BJ (cell line): ENCODE results near the gene AJAP1. TPM values are rescaled to one million over a fixed set of nuclear protein-coding genes. Genes with fewer than 3 reads are reported as not detected.

Source experiments
- CTCF ChIA-PET: fragments of 350-600 bp; formaldehyde crosslinking; extraction: SDS; loops from one replicate; lab custom pipeline; 2021; ENCODE audit warnings: antibody characterized with exemption, inconsistent platforms; lab: Yijun Ruan, JAX
- POLR2A ChIA-PET: fragments of 300-600 bp; sonication (Branson Sonifier 250); formaldehyde crosslinking; extraction: SDS; loops from one replicate; lab custom pipeline; 2021; ENCODE audit warnings: antibody characterized with exemption; lab: Charles Lee
- DNase-seq: peaks from one replicate; pipeline ENCODE4 v3.0.0-alpha.2; 2011; ENCODE audit warnings: low read depth
- H3K27me3 ChIP-seq: 2 replicates; pipeline ENCODE4 v1.6.0; 2011; ENCODE audit warnings: low read length; ENCODE audit not compliant: control insufficient read depth, insufficient read depth
- H3K36me3 ChIP-seq: 2 replicates; pipeline ENCODE4 v1.5.1; 2011; ENCODE audit warnings: low read length; ENCODE audit not compliant: control insufficient read depth, insufficient read depth
- H3K4me3 ChIP-seq: 2 replicates; pipeline ENCODE4 v1.5.1; 2011; ENCODE audit warnings: low read depth, mild to moderate bottlenecking, control low read depth, low read length
- polyA plus RNA-seq: library from polyadenylated mRNA; depleted of rRNA; stranded (reverse); fragments of >200 nt; gene quantifications from 2 replicates; pipeline ENCODE4 v1.2.3, GENCODE V29; 2011
- TF ChIP-seq, protein P1 (sequence below): IDR thresholded peaks from 2 replicates; pipeline ENCODE4 v1.5.1; 2011; ENCODE audit warnings: low read depth, mild to moderate bottlenecking, control low read depth, inconsistent platforms, low read length, moderate library complexity; ENCODE audit not compliant: insufficient read depth

Gene AJAP1
- polyA plus RNA-seq, 1 experiment, result 0.80 TPM

- ChIA-PET CTCF (no interaction called here), POLR2A (interaction anchor here (0.6 kb wide), 1 partner anchor 91 kb away, joined by 5 read pairs; no protein-coding TSS in a partner anchor)
- Histone ChIP-seq H3K36me3 (no peaks in the 10 kb centered on the region), H3K27me3 (no peaks in the 10 kb centered on the region), H3K4me3 (no peak overlapping the region)
- DNase-seq, result no peak
- TF ChIP-seq, protein P1, sequence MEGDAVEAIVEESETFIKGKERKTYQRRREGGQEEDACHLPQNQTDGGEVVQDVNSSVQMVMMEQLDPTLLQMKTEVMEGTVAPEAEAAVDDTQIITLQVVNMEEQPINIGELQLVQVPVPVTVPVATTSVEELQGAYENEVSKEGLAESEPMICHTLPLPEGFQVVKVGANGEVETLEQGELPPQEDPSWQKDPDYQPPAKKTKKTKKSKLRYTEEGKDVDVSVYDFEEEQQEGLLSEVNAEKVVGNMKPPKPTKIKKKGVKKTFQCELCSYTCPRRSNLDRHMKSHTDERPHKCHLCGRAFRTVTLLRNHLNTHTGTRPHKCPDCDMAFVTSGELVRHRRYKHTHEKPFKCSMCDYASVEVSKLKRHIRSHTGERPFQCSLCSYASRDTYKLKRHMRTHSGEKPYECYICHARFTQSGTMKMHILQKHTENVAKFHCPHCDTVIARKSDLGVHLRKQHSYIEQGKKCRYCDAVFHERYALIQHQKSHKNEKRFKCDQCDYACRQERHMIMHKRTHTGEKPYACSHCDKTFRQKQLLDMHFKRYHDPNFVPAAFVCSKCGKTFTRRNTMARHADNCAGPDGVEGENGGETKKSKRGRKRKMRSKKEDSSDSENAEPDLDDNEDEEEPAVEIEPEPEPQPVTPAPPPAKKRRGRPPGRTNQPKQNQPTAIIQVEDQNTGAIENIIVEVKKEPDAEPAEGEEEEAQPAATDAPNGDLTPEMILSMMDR, result no peak
These were observed 115.3 kb downstream of the AJAP1 start for GRCh38 chr1:4769516-4770280.

GRCh38 chr1:4770713-4771112 lies 116.3 kb downstream of the AJAP1 start:
- Histone ChIP-seq H3K4me3 (no peak overlapping the region), H3K36me3 (no peaks in the 10 kb centered on the region), H3K27me3 (no peaks in the 10 kb centered on the region)
- ChIA-PET POLR2A (no interaction called here), CTCF (no interaction called here)
- DNase-seq, result no peak
- TF ChIP-seq, protein P1, result no peak

- H3K27me3 ChIP-seq, result no peaks in the 10 kb centered on the region
- no peak for DNase-seq
- no peak overlapping the region for H3K4me3 ChIP-seq
- TF ChIP-seq, protein P1, result no peak
- POLR2A ChIA-PET, result no interaction called here
- CTCF ChIA-PET, result no interaction called here
- no peaks in the 10 kb centered on the region for H3K36me3 ChIP-seq
These were observed 116.9 kb downstream of the AJAP1 start for GRCh38 chr1:4771267-4771666.

GRCh38 chr1:4771721-4772120 lies 117.3 kb downstream of the AJAP1 start:
- Histone ChIP-seq H3K27me3 (no peaks in the 10 kb centered on the region), H3K36me3 (no peaks in the 10 kb centered on the region), H3K4me3 (no peak overlapping the region)
- ChIA-PET CTCF (no interaction called here), POLR2A (no interaction called here)
- DNase-seq, result no peak
- TF ChIP-seq, protein P1, result no peak

DNA sequence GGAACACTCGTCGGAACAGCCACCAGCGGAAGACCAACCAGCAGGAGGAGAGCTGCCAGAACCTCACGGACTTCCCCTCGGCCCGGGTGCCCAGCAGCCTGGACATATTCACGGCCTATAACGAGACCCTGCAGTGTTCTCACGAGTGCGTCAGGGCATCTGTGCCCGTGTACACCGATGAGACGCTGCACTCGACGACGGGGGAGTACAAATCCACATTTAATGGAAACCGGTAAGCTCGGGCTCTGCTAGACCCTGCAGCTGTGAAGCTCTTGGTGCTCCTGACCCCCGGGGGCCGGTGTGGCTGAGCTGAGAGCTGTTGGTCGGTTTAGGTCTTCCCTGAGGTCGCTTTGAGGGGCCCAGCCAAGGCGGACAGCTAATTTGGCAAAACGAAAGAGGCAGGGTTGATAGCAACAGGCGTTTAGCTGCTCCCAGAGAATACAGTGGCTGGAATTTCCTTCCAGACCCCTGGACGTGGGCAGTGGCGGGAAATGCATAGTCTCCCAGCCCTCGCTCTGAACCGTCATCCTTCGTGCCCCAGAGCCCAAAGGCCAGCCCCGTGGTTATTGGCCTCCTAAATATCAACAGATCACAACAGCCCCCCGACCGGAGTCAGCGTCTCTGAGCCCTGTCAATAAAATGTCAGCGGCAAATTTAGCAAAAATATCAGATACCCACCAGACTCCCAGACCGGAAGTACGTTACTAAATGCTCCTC lies 118.0 kb downstream of the AJAP1 start:
- POLR2A ChIA-PET, result no interaction called here
- no peak for DNase-seq

More for the DNA sequence above, 118.0 kb downstream of the AJAP1 start:
- Histone ChIP-seq H3K36me3 (no peaks in the 10 kb centered on the region), H3K4me3 (no peak overlapping the region), H3K27me3 (no peaks in the 10 kb centered on the region)
- TF ChIP-seq, protein P1, result no peak
- CTCF ChIA-PET, result no interaction called here
